Mesenchymal stem cell (in vitro differentiated cells and primary cell): ENCODE results near the gene MUC15.
A peak's percentile ranks its signal among the peaks of the same experiment; 100 is the strongest.

Experiments
- DNase-seq: peaks from one replicate; pipeline ENCODE4 v3.0.0-alpha.2; 2013
- H2AFZ ChIP-seq: one replicate; pipeline ENCODE4 v1.6.1; 2013; ENCODE audit warnings: low read depth, mild to moderate bottlenecking, control low read depth, inconsistent platforms, low read length, moderate library complexity
- H2AK5ac ChIP-seq: 2 replicates; pipeline ENCODE4 v1.6.1; 2013; ENCODE audit warnings: low read length, moderate library complexity, mild to moderate bottlenecking, inconsistent platforms; ENCODE audit not compliant: severe bottlenecking
- H2BK120ac ChIP-seq: one replicate; pipeline ENCODE4 v1.6.1; 2013; ENCODE audit warnings: low read depth, mild to moderate bottlenecking, inconsistent platforms, low read length, moderate library complexity
- H2BK12ac ChIP-seq, 2 experiments: one replicate each; pipeline ENCODE4 v1.6.1; 2013; ENCODE audit warnings: inconsistent platforms in 2 of 2, low read length in 2 of 2, mild to moderate bottlenecking in 2 of 2, moderate library complexity in 2 of 2, control low read depth in 1 of 2
- H2BK15ac ChIP-seq: one replicate; pipeline ENCODE4 v1.6.1; 2013; ENCODE audit warnings: mild to moderate bottlenecking, low read depth, inconsistent platforms; ENCODE audit not compliant: poor library complexity, severe bottlenecking
- H2BK5ac ChIP-seq: 2 replicates; pipeline ENCODE4 v1.6.1; 2013; ENCODE audit warnings: low read depth, mild to moderate bottlenecking, low read length, control low read depth, inconsistent platforms; ENCODE audit not compliant: poor library complexity, severe bottlenecking
- H3K14ac ChIP-seq, 2 experiments: one replicate each; pipeline ENCODE4 v1.6.1; 2013; ENCODE audit warnings: inconsistent platforms in 2 of 2, low read length in 2 of 2, control low read depth in 1 of 2, mild to moderate bottlenecking in 1 of 2, moderate library complexity in 1 of 2
- H3K18ac ChIP-seq, 2 experiments: one replicate each; pipeline ENCODE4 v1.6.1; 2013; ENCODE audit warnings: inconsistent platforms in 2 of 2, low read length in 2 of 2, control low read depth in 1 of 2, low read depth in 1 of 2, mild to moderate bottlenecking in 1 of 2
- H3K23ac ChIP-seq, 2 experiments: one replicate each; pipeline ENCODE4 v1.6.1; 2013; ENCODE audit warnings: inconsistent platforms in 2 of 2, low read length in 2 of 2, mild to moderate bottlenecking in 2 of 2, moderate library complexity in 2 of 2, control low read depth in 1 of 2
- H3K27ac ChIP-seq: 2 replicates; pipeline ENCODE4 v1.5.1; 2013; ENCODE audit warnings: mild to moderate bottlenecking, moderate library complexity, low read length, control low read depth, inconsistent platforms; ENCODE audit not compliant: poor library complexity, severe bottlenecking
- H3K27me3 ChIP-seq, 2 experiments: 2 replicates each; pipeline versions ENCODE4 v1.6.1 to v1.7.0; 2013; ENCODE audit warnings: low read length in 2 of 2, mild to moderate bottlenecking in 2 of 2, moderate library complexity in 2 of 2, control low read depth in 1 of 2, inconsistent platforms in 1 of 2; ENCODE audit not compliant: control insufficient read depth in 1 of 2, insufficient read depth in 1 of 2
- H3K36me3 ChIP-seq, 2 experiments: 2 replicates each; pipeline versions ENCODE4 v1.6.1 to v1.7.0; 2013; ENCODE audit warnings: low read length in 2 of 2, control low read depth in 1 of 2, inconsistent platforms in 1 of 2, low read depth in 1 of 2, mild to moderate bottlenecking in 1 of 2; ENCODE audit not compliant: insufficient read depth in 2 of 2, control insufficient read depth in 1 of 2
- H3K4ac ChIP-seq, 2 experiments: one replicate each; pipeline ENCODE4 v1.6.1; 2013; ENCODE audit warnings: inconsistent platforms in 2 of 2, low read length in 2 of 2, mild to moderate bottlenecking in 2 of 2, moderate library complexity in 2 of 2, control low read depth in 1 of 2, low read depth in 1 of 2
- H3K4me1 ChIP-seq: 2 replicates; pipeline ENCODE4 v1.6.1; 2013; ENCODE audit warnings: low read depth, low read length, control low read depth; ENCODE audit not compliant: control insufficient read depth, insufficient read depth
- H3K4me2 ChIP-seq: 2 replicates; pipeline ENCODE4 v1.6.1; 2013; ENCODE audit warnings: low read length, mild to moderate bottlenecking, inconsistent platforms; ENCODE audit not compliant: poor library complexity, severe bottlenecking
- H3K4me3 ChIP-seq, 2 experiments: 2 replicates each; pipeline versions ENCODE4 v1.5.1 to v1.7.0; 2013; ENCODE audit warnings: low read length in 2 of 2, mild to moderate bottlenecking in 2 of 2, control low read depth in 1 of 2, low read depth in 1 of 2; ENCODE audit not compliant: insufficient read depth in 1 of 2
- H3K79me1 ChIP-seq: replicated peaks from 2 replicates; pipeline ENCODE4 v1.6.1; 2013; ENCODE audit warnings: mild to moderate bottlenecking, control low read depth, low read length, inconsistent platforms; ENCODE audit not compliant: poor library complexity, severe bottlenecking
- H3K9ac ChIP-seq: 2 replicates; pipeline ENCODE4 v1.7.0; 2013; ENCODE audit warnings: mild to moderate bottlenecking, low read length, moderate library complexity
- H3K9me3 ChIP-seq: 2 replicates; pipeline ENCODE4 v1.7.0; 2013; ENCODE audit warnings: mild to moderate bottlenecking, low read length; ENCODE audit not compliant: control insufficient read depth
- H4K8ac ChIP-seq: one replicate; pipeline ENCODE4 v1.6.1; 2013; ENCODE audit warnings: inconsistent platforms, mild to moderate bottlenecking, low read length, moderate library complexity
- H4K91ac ChIP-seq: one replicate; pipeline ENCODE4 v1.6.1; 2013; ENCODE audit warnings: mild to moderate bottlenecking, low read length, inconsistent platforms
- WGBS: methylation state at CpG from one replicate; pipeline ENCODE4 v1.1.7; 2013; ENCODE audit warnings: mixed read lengths; 5-methylcytosine and 5-hydroxymethylcytosine counted together

The MUC15 gene

DNA sequence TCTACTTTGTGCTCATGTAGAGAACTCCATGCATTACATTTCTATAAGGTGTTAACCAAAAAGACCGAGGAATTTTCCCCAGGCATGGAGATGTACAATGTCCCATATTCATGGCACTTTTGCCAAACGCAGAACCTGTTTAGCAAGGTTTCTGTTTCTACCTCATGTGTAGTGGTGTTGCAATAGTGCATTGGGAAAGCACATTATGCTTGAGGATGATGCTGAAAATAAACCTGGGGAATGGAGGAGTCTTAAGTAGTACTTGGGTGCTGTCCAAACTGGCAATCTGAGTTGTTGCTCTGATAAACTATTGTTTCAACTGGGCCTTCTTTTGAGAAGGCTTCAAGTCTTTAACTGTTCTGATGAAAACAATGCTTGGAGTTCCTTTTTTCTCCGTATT lies 11.5 kb upstream of the MUC15 start:
- Histone ChIP-seq H3K23ac (no peak overlapping the region), H3K4me2 (no peak overlapping the region), H3K9ac (no peak overlapping the region), H3K4ac (no peak overlapping the region), H2BK12ac (no peak overlapping the region), H3K27ac (no peak overlapping the region), H2BK5ac (no peak overlapping the region), H3K18ac (no peak overlapping the region), H3K14ac (no peak overlapping the region), H3K27me3 (no peaks in the 10 kb centered on the region), H2AK5ac (no peak overlapping the region), H3K79me1 (no peaks in the 10 kb centered on the region), H4K91ac (no peak overlapping the region), H2AFZ (no peak overlapping the region), H2BK120ac (no peak overlapping the region), H3K4me1 (no peaks in the 10 kb centered on the region), H3K9me3 (no peaks in the 10 kb centered on the region), H3K36me3 (no peaks in the 10 kb centered on the region), H3K4me3 (no peak overlapping the region), H4K8ac (no peak overlapping the region), H2BK15ac (no peak overlapping the region)
- peak; percentile 60 for DNase-seq
- WGBS, result 92% methylated on average over 3 of the region's 3 CpGs

GRCh38 chr11:26580929-26581328 lies 8.9 kb upstream of the MUC15 start:
- H3K27me3 ChIP-seq, result no peaks in the 10 kb centered on the region
- H2BK5ac ChIP-seq, result no peak overlapping the region
- no peak overlapping the region for H2BK15ac ChIP-seq
- H2BK120ac ChIP-seq, result no peak overlapping the region
- no peak overlapping the region for H2AFZ ChIP-seq
- no peaks in the 10 kb centered on the region for H3K4me1 ChIP-seq
- H3K14ac ChIP-seq, result no peak overlapping the region
- H4K8ac ChIP-seq, result no peak overlapping the region
- WGBS, result no CpG with 5 or more reads among the region's 3 CpGs
- no peak overlapping the region for H3K4me2 ChIP-seq
- H3K9ac ChIP-seq, result no peak overlapping the region
- H3K4ac ChIP-seq, result no peak overlapping the region
- peak; percentile 20 for DNase-seq
- no peak overlapping the region for H4K91ac ChIP-seq
- no peak overlapping the region for H3K4me3 ChIP-seq
- no peak overlapping the region for H3K27ac ChIP-seq
- H3K23ac ChIP-seq, result no peak overlapping the region
- H3K9me3 ChIP-seq, result no peaks in the 10 kb centered on the region
- H2BK12ac ChIP-seq, result no peak overlapping the region
- H2AK5ac ChIP-seq, result no peak overlapping the region
- no peaks in the 10 kb centered on the region for H3K36me3 ChIP-seq
- no peaks in the 10 kb centered on the region for H3K79me1 ChIP-seq
- no peak overlapping the region for H3K18ac ChIP-seq

GRCh38 chr11:26579683-26580082 lies 7.6 kb upstream of the MUC15 start:
- Histone ChIP-seq H2AK5ac (no peak overlapping the region), H3K4me1 (no peaks in the 10 kb centered on the region), H3K14ac (no peak overlapping the region), H3K27me3 (no peaks in the 10 kb centered on the region), H3K79me1 (no peaks in the 10 kb centered on the region), H3K23ac (no peak overlapping the region), H2BK5ac (no peak overlapping the region), H2BK12ac (no peak overlapping the region), H3K9me3 (no peaks in the 10 kb centered on the region), H4K8ac (no peak overlapping the region), H3K27ac (no peak overlapping the region), H3K36me3 (no peaks in the 10 kb centered on the region), H2AFZ (no peak overlapping the region), H3K18ac (no peak overlapping the region), H3K4ac (no peak overlapping the region), H3K9ac (peak overlapping the region; percentile 30), H2BK120ac (no peak overlapping the region), H3K4me3 (no peak overlapping the region), H4K91ac (no peak overlapping the region), H2BK15ac (no peak overlapping the region), H3K4me2 (no peak overlapping the region)
- DNase-seq, result no peak
- WGBS, result no CpG with 5 or more reads among the region's 2 CpGs

- no peak overlapping the region for H2BK12ac ChIP-seq
- no peak overlapping the region for H3K4ac ChIP-seq
- no peak overlapping the region for H3K23ac ChIP-seq
- H3K36me3 ChIP-seq, result no peaks in the 10 kb centered on the region
- H3K79me1 ChIP-seq, result no peaks in the 10 kb centered on the region
- H3K4me2 ChIP-seq, result no peak overlapping the region
- no peak overlapping the region for H3K18ac ChIP-seq
- H3K27me3 ChIP-seq, result no peaks in the 10 kb centered on the region
- H3K27ac ChIP-seq, result no peak overlapping the region
- H2AK5ac ChIP-seq, result no peak overlapping the region
- no peak overlapping the region for H3K4me3 ChIP-seq
- no peak overlapping the region for H2BK15ac ChIP-seq
- H4K8ac ChIP-seq, result no peak overlapping the region
- no peak overlapping the region for H3K14ac ChIP-seq
- H3K9me3 ChIP-seq, result no peaks in the 10 kb centered on the region
- peak; percentile 16 for DNase-seq
- no peak overlapping the region for H2BK120ac ChIP-seq
- no peaks in the 10 kb centered on the region for H3K4me1 ChIP-seq
- H3K9ac ChIP-seq, result peak overlapping the region; percentile 30
- WGBS, result 36% methylated on average over 1 of the region's 1 CpG
- no peak overlapping the region for H2AFZ ChIP-seq
- no peak overlapping the region for H4K91ac ChIP-seq
- H2BK5ac ChIP-seq, result no peak overlapping the region
These were observed 7.1 kb upstream of the MUC15 start for GRCh38 chr11:26578998-26579661.
